NT2/D1 (cell line): ENCODE measurements around the gene AMN1.

Experiments
- SUZ12 ChIP-seq: IDR thresholded peaks from 2 replicates; pipeline ENCODE4 v1.6.1; 2011; ENCODE audit not compliant: insufficient read length, insufficient read depth; ENCODE audit errors: extremely low read depth
- YY1 ChIP-seq: IDR thresholded peaks from 2 replicates; pipeline ENCODE4 v1.6.1; 2011; ENCODE audit not compliant: insufficient read length, insufficient read depth
- ZNF274 ChIP-seq: IDR thresholded peaks from 2 replicates; pipeline ENCODE4 v1.6.1; 2011; ENCODE audit warnings: mild to moderate bottlenecking, low read depth, low read length

DNA sequence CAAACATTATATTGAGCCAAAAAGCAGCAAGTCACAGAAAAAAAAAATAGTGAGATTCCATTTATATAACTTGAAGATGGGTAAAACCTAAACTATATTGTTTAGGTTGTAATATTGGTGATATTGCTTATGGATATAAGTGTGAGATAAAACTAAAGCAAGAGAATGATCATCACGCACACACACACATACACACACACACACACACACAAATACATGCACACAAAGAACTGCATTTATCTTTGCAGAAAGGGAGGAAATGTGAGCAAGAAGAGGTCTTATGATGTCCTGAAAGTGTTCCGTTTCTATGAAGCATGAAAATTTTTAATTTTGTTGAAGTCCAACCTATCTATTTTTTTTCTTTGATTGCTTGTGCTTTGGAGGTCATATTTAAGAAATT lies 16.4 kb upstream of the AMN1 start:
- TF ChIP-seq ZNF274 = no peak
- TF ChIP-seq SUZ12 = no peak
- TF ChIP-seq YY1 = no peak
